RWPE1 (cell line): ENCODE data around the gene PRPF6.

Source experiments
- CTCF ChIA-PET: fragments of 350-600 bp; sonication (Branson Sonifier 250); formaldehyde crosslinking; extraction: SDS; loops from one replicate; lab custom pipeline; 2021; lab: Yijun Ruan, JAX
- POLR2A ChIA-PET: fragments of 400-600 bp; formaldehyde crosslinking; extraction: SDS; loops from one replicate; lab custom pipeline; 2020; ENCODE audit warnings: antibody characterized with exemption; ENCODE audit not compliant: low non-redundant PET; lab: Yijun Ruan, JAX
- DNase-seq: peaks from one replicate; pipeline ENCODE4 v3.0.0; 2012; ENCODE audit warnings: low spot score
- H3K27ac ChIP-seq: fragments of 450-650 bp; 2 replicates; pipeline ENCODE4 v1.5.1; 2017
- CTCF ChIP-seq: fragments of 450-650 bp; conservative IDR thresholded peaks from 2 replicates; pipeline ENCODE4 v1.5.1; 2017; ENCODE audit warnings: low read depth, mild to moderate bottlenecking

The PRPF6 gene

GRCh38 chr20:63977739-63978276 lies 3.1 kb upstream of the PRPF6 start:
- peak overlapping the region; percentile 95 for H3K27ac ChIP-seq
- TF ChIP-seq CTCF: no peak
- CTCF ChIA-PET: interaction anchor here (0.7 to 1.0 kb wide), 4 partner anchors 19 to 440 kb away, joined by 3 to 4 read pairs (median 3); partner anchors contain the start of gene DNAJC5
- POLR2A ChIA-PET: interaction anchor here (0.6 kb wide), 2 partner anchors 16 to 22 kb away, joined by 3 to 7 read pairs; partner anchors contain the start of gene UCKL1
- peak; percentile 75 for DNase-seq

- DNase-seq: peak; percentile 85
Observed at GRCh38 chr20:63978319-63979228, 2.4 kb upstream of the PRPF6 start.

DNA sequence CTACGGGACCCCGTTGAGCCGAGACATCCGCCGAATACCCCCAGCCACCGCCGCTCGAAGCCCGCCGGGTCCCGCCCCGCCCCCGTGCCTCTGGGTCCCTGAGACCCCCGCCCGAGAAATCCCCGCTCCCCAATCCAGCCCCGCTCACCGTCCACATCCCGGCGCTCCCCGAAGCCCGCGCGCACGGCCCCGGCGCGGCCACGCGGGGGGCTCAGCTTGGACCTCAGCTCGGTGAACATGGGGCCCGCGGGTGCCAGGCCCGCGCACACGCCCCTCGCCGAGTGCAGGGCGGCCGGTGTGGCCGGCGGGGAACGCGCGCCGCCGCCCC lies 1.7 kb upstream of the PRPF6 start:
- no peak for TF ChIP-seq CTCF
- ChIA-PET CTCF (interaction anchor here (1.1 to 2.0 kb wide), 4 partner anchors 20 to 405 kb away, joined by 3 to 4 read pairs (median 4); partner anchors contain the start of genes HELZ2 and TPD52L2), POLR2A (no interaction called here)
- DNase-seq: no peak
- peak overlapping the region; percentile 95 for H3K27ac ChIP-seq

More at GRCh38 chr20:63978319-63979228, 2.4 kb upstream of the PRPF6 start:
- TF ChIP-seq CTCF: no peak
- ChIA-PET POLR2A (no interaction called here), CTCF (interaction anchor here (0.9 to 1.1 kb wide), 3 partner anchors 61 to 83 kb away, joined by 3 read pairs; partner anchors contain the start of gene DNAJC5)
- peak overlapping the region; percentile 95 for H3K27ac ChIP-seq

- POLR2A ChIA-PET: interaction anchor here (0.6 to 1.3 kb wide), 3 partner anchors 85 to 445 kb away, joined by 3 to 4 read pairs (median 3); partner anchors contain the start of gene PTK6
- DNase-seq: no peak
- peak within 1 kb of the TSS; percentile 95 for H3K27ac ChIP-seq
Observed at GRCh38 chr20:63979557-63980316, 1.2 kb upstream of the PRPF6 start, which contains the start of gene SAMD10. TSS of gene SAMD10 (minus strand) at chr20:63979642. CDS start at chr20:63979467, 175 bp downstream.

GRCh38 chr20:63980317-63980805 lies 571 bp upstream of the PRPF6 start:
- DNase-seq: peak; percentile 91
- TF ChIP-seq CTCF: no peak
- POLR2A ChIA-PET: interaction anchor here (0.6 to 1.3 kb wide), 7 partner anchors 24 to 446 kb away, joined by 3 to 8 read pairs (median 3); partner anchors contain the start of genes GMEB2, PTK6, TPD52L2 and UCKL1
- CTCF ChIA-PET: interaction anchor here (0.5 to 2.0 kb wide), 18 partner anchors 9 to 924 kb away, joined by 3 to 6 read pairs (median 4); partner anchors contain the start of genes HELZ2, LIME1 and TPD52L2
- H3K27ac ChIP-seq: peak overlapping the region; percentile 95

More at GRCh38 chr20:63979557-63980316, 1.2 kb upstream of the PRPF6 start, which contains the start of gene SAMD10:
- CTCF ChIA-PET: interaction anchor here (0.6 to 2.0 kb wide), 14 partner anchors 9 to 463 kb away, joined by 3 to 5 read pairs (median 4); partner anchors contain the start of genes HELZ2, LIME1 and TPD52L2
- TF ChIP-seq CTCF: no peak
